Measurements from ENCODE around the gene SSU72. TPM values are rescaled to one million over a fixed set of nuclear protein-coding genes. Genes with fewer than 3 reads are reported as not detected.
"Not testable (repeated sequence)": the region's sequence is repeated elsewhere in the genome, so short reads cannot be mapped to it uniquely, and the experiment has no call there.

Gene SSU72
- total RNA-seq, 1 experiment from 2014 or later, result 193 TPM

DNA sequence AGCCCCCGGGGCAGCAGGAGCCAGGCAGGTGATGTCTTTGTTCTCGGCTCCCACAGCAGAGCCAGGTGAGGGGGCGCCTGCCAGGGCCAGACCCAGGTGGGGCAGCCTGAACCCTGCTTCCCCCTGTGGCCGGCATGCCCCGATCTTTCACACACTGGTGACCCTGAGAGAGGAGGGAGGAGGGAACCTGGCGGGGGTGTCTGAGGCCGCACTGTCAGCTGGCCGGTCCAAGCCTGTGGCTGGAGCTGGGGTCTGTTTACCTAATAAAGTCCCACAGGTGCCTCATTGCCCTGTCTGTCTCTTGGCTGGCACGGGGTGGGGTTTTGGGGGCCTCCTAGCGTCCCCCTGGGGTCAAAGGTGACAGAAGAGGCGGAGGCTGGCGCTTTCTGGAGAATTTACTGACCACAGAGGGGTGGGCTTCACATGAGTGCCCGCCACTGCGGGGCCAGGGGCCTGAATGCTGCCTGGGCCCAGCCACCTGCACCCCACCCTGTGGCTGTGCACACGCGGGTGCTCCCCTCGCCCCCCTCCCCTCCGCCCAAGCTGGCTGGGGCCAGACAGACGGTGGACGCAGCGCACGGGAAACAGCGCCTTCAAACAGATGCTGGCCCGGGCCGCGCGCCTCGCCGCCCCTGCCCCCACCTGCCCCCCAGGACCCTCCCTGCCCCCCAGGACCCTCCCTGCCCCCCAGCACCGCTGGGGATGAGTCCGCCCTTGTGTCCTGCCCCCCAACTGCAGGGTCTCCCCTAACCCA lies 40.1 kb downstream of the SSU72 start:
- H3K4me1 ChIP-seq (ENCODE audit: insufficient read depth, low read length, poor library complexity, severe bottlenecking), result no peaks in the 10 kb centered on the region
- peaks cover 14% of the 10 kb centered on the region for H3K36me3 ChIP-seq (ENCODE audit: insufficient read depth, low read length, poor library complexity, severe bottlenecking)
- no peak for TF ChIP-seq EZH2 (IDR thresholded peaks at IDR 0.05; ENCODE audit: borderline replicate concordance, low read depth, low read length, poor library complexity, severe bottlenecking)
- TF ChIP-seq CTCF (conservative IDR thresholded peaks at IDR 0.05; ENCODE audit: low read depth, low read length), result no peak
- H3K9me3 ChIP-seq (ENCODE audit: low read depth, low read length, poor library complexity, severe bottlenecking), result no peaks in the 10 kb centered on the region
- no peak for DNase-seq (ENCODE audit: low spot score)
- no peak overlapping the region for H3K27ac ChIP-seq (ENCODE audit: low read depth, low read length, poor library complexity, severe bottlenecking)
- intact Hi-C loops (cut with micrococcal nuclease; ENCODE audit: unreplicated experiment), result no loop called here
- H3K27me3 ChIP-seq (replicated peaks; ENCODE audit: insufficient read depth, low read depth, low read length, poor library complexity), result no peaks in the 10 kb centered on the region
- BruUV-seq (replicated peaks), result no TSS peak
- ChIA-PET CTCF (no interaction called here), POLR2A (ENCODE audit: low non-redundant PET) (no interaction called here)
- no peak overlapping the region for H3K4me3 ChIP-seq (ENCODE audit: low read depth, low read length, poor library complexity, severe bottlenecking)

DNA sequence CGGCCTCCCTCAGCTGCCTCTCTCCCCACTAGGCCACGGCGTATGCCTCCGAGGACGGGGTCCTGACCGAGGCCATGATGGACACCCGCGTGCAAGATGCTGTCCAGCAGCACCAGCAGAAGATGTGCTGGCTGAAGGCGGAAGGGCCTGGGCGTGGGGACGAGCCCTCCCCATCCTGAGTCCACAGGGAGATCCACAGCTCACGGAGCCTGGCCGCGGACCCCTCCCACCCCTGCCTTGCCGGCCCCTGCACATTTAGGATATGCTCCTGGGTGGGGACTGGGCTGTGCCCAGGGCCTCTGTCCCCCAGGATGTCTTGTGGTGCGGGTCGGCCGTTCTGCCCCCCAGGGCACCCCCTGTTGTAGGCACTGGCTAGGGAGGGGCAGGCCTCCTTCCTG lies 40.8 kb downstream of the SSU72 start:
- CTCF ChIA-PET; H3K27me3 ChIP-seq (replicated peaks; ENCODE audit: insufficient read depth, low read depth, low read length, poor library complexity); POLR2A ChIA-PET (ENCODE audit: low non-redundant PET); H3K9me3 ChIP-seq (ENCODE audit: low read depth, low read length, poor library complexity, severe bottlenecking); DNase-seq (ENCODE audit: low spot score); H3K27ac ChIP-seq (ENCODE audit: low read depth, low read length, poor library complexity, severe bottlenecking); BruUV-seq (replicated peaks); H3K4me3 ChIP-seq (ENCODE audit: low read depth, low read length, poor library complexity, severe bottlenecking); H3K4me1 ChIP-seq (ENCODE audit: insufficient read depth, low read length, poor library complexity, severe bottlenecking); intact Hi-C loops (cut with micrococcal nuclease; ENCODE audit: unreplicated experiment): not testable (repeated sequence)
- H3K36me3 ChIP-seq (ENCODE audit: insufficient read depth, low read length, poor library complexity, severe bottlenecking), result peaks cover 20% of the 10 kb centered on the region

GRCh38 chr1:1533176-1533893 lies 41.3 kb downstream of the SSU72 start:
- H3K27me3 ChIP-seq (replicated peaks; ENCODE audit: insufficient read depth, low read depth, low read length, poor library complexity); POLR2A ChIA-PET (ENCODE audit: low non-redundant PET); CTCF ChIA-PET; H3K27ac ChIP-seq (ENCODE audit: low read depth, low read length, poor library complexity, severe bottlenecking); intact Hi-C loops (cut with micrococcal nuclease; ENCODE audit: unreplicated experiment); H3K4me3 ChIP-seq (ENCODE audit: low read depth, low read length, poor library complexity, severe bottlenecking); H3K4me1 ChIP-seq (ENCODE audit: insufficient read depth, low read length, poor library complexity, severe bottlenecking); DNase-seq (ENCODE audit: low spot score); H3K9me3 ChIP-seq (ENCODE audit: low read depth, low read length, poor library complexity, severe bottlenecking); BruUV-seq (replicated peaks): not testable (repeated sequence)
- H3K36me3 ChIP-seq (ENCODE audit: insufficient read depth, low read length, poor library complexity, severe bottlenecking), result peaks cover 24% of the 10 kb centered on the region

DNA sequence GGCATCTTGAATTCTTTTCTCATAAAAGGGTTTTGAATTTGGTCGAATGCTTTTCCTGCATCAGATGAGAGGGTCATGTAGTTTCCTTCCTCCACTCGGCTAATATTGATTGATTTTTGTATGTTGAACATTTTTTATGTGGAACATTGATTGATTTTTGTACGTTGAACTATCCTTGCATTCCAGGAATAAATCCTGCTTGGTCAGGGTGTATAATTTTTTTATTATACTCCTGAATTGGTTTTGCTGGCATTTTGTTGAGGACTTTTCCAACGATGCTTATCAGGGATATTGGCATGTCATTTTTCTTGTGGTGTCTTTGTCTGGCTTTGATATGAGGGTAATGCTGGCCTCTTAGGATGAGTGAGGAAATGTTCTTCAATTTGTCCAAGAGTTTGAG lies 42.7 kb downstream of the SSU72 start:
- Histone ChIP-seq H3K4me1 (ENCODE audit: insufficient read depth, low read length, poor library complexity, severe bottlenecking) (no peaks in the 10 kb centered on the region), H3K27ac (ENCODE audit: low read depth, low read length, poor library complexity, severe bottlenecking) (no peak overlapping the region), H3K36me3 (ENCODE audit: insufficient read depth, low read length, poor library complexity, severe bottlenecking) (peaks cover 27% of the 10 kb centered on the region), H3K9me3 (ENCODE audit: low read depth, low read length, poor library complexity, severe bottlenecking) (no peaks in the 10 kb centered on the region), H3K27me3 (replicated peaks; ENCODE audit: insufficient read depth, low read depth, low read length, poor library complexity) (no peaks in the 10 kb centered on the region), H3K4me3 (ENCODE audit: low read depth, low read length, poor library complexity, severe bottlenecking) (no peak overlapping the region)
- intact Hi-C loops (cut with micrococcal nuclease; ENCODE audit: unreplicated experiment), result no loop called here
- no peak for DNase-seq (ENCODE audit: low spot score)
- BruUV-seq (replicated peaks), result no TSS peak
- TF ChIP-seq CTCF (conservative IDR thresholded peaks at IDR 0.05; ENCODE audit: low read depth, low read length) (no peak), EZH2 (IDR thresholded peaks at IDR 0.05; ENCODE audit: borderline replicate concordance, low read depth, low read length, poor library complexity, severe bottlenecking) (no peak)
- CTCF ChIA-PET, result no interaction called here
- POLR2A ChIA-PET (ENCODE audit: low non-redundant PET), result no interaction called here
